HCEC 1CT (cell line): ENCODE data around the gene GIGYF2.

Source experiments
- DNase-seq: peaks from one replicate; pipeline ENCODE4 v3.0.0-alpha.2; 2017

GIGYF2 gene

GRCh38 chr2:232771870-232772269 lies 74.7 kb downstream of the GIGYF2 start:
- no peak for DNase-seq

GRCh38 chr2:232772531-232772930 lies 75.4 kb downstream of the GIGYF2 start:
- no peak for DNase-seq

GRCh38 chr2:232773815-232774214 lies 76.7 kb downstream of the GIGYF2 start:
- no peak for DNase-seq

- no peak for DNase-seq
These were observed 79.3 kb downstream of the GIGYF2 start, which contains the start of gene KCNJ13 for GRCh38 chr2:232776435-232776834. Gene KCNJ13 (minus strand): TSS chr2:232776565. CDS start chr2:232771362, 5,203 bp downstream.

DNA sequence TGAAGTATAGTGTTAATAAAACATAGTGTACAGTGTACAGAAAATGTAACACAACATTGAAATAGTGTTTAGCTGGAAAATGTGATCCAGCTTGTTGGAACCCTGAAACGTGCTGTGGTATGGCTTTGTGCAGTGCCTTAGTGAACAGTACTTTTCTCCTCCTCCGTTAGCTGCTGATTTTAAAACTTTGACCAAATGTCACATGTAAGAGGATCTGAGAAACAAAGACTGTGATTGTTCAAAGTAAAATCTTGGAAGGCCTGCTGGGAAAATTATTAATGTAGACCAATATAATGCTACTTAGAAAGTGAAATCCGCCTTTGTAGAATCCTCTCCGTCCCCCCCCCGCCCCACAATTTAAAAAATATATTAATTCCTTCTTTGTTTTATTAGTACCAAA lies 80.1 kb downstream of the GIGYF2 start:
- DNase-seq = no peak

DNA sequence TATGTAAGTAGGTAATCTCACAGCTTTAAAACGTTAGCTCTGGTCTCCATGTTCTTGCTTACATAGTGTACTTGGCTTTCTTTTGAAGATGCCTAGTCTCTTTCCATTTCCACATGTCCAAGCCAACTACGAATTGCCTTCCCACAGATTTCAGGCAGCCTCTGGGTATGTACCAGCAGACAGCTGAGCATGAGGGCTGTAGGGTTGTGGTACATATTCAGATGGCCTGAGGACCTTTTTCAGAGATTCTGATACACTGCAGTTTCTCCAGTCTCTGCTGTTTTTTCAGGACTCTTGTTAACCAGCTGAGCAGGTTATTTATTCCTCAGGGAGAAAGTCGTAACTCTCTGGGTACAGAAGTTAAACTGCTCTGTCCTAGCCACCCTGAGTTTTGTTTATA lies 82.3 kb downstream of the GIGYF2 start:
- DNase-seq = no peak

DNA sequence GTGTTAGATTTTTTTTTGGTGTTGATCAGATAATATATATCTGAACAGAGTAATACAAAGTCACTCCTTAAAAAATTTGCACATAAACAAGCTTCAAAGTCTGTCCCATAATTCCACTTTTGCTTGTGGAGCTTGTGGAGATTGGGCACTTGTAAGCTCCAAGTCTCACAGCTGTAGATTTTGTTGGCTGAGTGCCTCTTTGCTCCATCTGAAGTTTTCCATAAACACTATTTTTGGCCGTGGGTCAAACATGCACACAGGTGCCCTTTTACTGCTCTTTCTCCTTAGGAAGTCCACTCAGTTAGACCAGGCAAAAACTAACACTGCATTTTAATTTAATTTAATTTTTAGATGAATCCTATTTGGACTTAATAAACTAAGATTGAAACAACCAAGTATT lies 82.8 kb downstream of the GIGYF2 start:
- no peak for DNase-seq

DNA sequence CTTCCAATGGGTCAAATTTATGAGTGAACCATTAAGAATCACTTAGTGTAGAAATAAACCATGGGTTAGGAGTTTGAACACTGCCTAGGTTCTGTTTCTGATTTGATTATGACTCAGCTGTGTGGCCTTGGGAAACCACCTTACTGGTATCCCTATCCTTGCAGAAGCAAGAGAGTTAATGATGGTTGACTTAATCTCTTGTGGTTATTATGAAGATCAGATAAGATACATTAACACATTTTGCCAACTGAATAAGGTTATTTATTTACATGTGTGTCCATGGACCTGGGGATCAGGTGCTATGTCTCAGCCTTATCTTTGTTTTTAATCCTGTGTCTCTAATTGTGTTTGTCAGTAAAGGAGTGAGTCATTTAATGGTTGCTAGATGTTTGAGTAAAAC lies 84.6 kb downstream of the GIGYF2 start:
- peak; percentile 29 for DNase-seq

GRCh38 chr2:232783278-232783677 lies 86.1 kb downstream of the GIGYF2 start:
- no peak for DNase-seq

GRCh38 chr2:232787806-232788205 lies 90.7 kb downstream of the GIGYF2 start:
- DNase-seq = no peak

DNA sequence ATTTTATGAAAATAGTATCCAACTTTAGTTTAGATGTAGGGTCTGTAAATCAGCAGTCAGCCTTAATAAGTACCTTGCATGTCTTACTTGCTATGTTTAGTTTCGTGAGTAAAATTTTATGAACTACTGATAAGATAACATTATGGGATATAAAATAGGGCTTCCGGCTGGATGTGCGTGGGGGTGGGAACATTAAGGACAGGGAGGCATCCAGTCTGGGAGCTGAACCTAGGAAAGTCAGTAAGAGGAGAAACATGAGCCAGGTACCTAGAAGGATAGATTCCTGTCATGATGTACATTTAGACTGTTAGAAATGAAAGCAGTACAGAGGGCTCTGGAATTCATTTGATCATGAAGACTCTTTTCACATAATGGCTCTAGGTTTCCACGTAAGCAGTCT lies 92.0 kb downstream of the GIGYF2 start:
- DNase-seq = no peak

- DNase-seq = no peak
These were observed 94.4 kb downstream of the GIGYF2 start for GRCh38 chr2:232791518-232791917.

DNA sequence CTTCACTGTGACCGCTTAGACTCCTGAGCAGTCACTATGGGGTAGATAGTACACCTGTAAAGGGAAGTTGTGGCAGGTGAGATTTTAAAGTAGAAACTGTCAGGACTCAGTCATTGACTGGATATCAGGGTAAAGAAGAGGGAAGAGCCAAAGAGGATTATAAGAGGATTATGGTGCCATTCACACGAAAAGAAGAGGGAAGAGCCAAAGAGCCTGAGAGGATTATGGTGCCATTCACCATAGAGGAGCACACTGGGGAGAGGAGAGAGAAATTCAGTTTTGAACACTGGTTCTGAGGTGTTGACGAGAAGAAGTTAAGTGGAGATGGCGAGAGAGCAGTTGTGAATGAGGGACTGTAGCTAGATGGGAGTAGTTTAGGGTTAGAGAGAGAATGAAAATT lies 96.1 kb downstream of the GIGYF2 start:
- no peak for DNase-seq

GRCh38 chr2:232794981-232795380 lies 97.8 kb downstream of the GIGYF2 start:
- no peak for DNase-seq

GRCh38 chr2:232795920-232796319 lies 98.8 kb downstream of the GIGYF2 start:
- no peak for DNase-seq

- no peak for DNase-seq
These were observed 101.1 kb downstream of the GIGYF2 start for GRCh38 chr2:232798187-232798586.

GRCh38 chr2:232800166-232800565 lies 103.0 kb downstream of the GIGYF2 start:
- DNase-seq = no peak

DNA sequence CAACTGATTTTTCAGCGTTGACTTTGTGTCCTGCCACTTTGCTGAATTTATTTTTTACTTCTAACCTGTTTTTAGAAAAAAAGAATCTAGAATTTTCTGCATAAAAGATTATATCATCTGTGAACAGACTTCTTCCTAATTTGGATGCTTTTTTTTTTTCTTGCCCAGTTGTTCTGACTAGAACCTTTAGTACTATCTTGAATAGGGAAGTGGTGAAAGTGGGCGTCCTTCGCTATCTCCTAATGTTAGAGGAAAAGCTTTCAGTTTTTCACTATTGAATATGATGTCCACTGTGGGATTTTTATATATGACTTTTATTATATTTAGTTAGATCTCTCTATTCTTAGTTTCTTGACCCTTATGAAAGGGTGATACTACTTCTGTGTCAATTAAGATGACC lies 105.0 kb downstream of the GIGYF2 start:
- no peak for DNase-seq

GRCh38 chr2:232809349-232810124 lies 112.4 kb downstream of the GIGYF2 start:
- no peak for DNase-seq

DNA sequence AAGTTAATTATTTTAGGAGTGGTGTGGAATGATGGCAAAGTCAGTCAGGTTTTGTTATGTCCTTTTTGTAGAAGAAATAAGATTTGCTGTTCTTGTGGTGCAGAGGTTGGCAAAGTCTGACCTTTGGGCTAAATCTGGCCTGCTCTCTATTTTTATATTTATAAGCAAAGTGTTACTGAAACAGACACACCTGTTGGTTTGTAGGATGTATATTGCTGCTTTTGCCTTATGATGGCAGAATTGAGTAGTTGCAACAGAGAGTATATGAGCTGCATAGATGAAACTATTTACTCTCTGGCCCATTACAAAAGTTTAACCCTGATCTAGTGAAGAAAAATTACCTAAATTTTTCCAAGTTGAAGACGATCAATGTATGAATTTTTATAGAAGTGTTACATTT lies 113.3 kb downstream of the GIGYF2 start:
- DNase-seq = no peak

DNA sequence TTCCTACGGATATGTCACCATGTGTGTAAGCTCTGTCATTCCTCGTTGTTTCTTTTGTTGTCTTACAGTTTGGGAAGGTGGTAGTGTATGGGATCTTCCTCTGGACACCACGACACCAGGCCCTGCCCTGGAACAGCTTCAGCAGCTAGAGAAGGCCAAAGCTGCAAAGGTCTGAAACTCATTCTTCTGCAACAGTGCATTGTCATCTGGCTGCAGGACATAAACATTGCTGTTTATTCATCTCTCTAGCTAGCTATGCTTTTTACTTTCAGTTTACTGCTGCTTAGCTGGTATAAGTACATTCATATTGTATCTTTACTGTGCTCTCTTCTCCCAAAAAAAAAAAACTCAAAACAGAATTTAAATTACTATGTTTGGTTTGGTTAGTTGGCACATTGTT lies 118.4 kb downstream of the GIGYF2 start:
- no peak for DNase-seq

DNA sequence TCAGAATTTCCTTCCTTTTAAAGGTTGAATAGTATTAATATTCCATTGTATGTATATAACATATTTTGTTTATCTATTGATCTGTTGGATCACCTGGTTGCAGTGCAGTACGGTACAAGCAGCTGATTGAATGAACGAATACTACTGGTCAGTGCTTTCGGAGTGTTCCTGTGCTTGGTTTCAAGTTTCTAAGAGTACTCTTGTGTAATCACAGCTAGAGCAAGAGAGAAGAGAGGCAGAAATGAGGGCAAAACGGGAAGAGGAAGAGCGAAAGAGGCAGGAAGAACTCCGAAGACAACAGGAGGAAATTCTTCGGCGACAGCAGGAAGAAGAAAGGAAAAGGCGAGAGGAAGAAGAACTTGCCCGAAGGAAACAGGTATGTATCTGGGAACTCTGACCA lies 119.5 kb downstream of the GIGYF2 start:
- DNase-seq = no peak

GRCh38 chr2:232817756-232818155 lies 120.6 kb downstream of the GIGYF2 start:
- DNase-seq = no peak

- DNase-seq = no peak
These were observed 132.9 kb downstream of the GIGYF2 start for GRCh38 chr2:232829988-232830387.

DNA sequence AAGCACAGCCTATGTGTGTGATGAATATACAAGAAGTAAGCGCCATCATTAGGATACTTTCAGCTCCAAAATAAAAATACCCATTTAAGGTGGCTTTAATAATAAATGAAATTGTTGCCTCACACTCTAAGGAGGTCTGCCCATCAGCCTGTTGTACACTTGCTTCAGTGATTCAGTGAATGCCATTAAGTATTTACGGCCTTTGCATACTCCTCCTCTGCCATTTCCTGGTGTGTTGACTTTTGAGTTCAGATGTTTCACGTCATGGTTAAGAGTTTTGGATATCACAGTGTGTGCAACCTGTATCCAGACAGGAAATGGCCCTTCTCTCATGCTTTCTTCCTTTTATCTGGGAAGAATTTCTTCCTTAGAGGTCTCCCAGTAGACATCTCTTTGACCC lies 134.4 kb downstream of the GIGYF2 start:
- DNase-seq = no peak
